ENCODE data around the gene WHRN.

The WHRN gene

GRCh38 chr9:114471157-114471556 is 34.1 kb downstream of the WHRN start:
- no peak for DNase-seq (ENCODE audit: low spot score)

GRCh38 chr9:114470581-114470980 is 34.7 kb downstream of the WHRN start:
- no peak for DNase-seq (ENCODE audit: low spot score)

- no peak for DNase-seq (ENCODE audit: low spot score)
Observed at GRCh38 chr9:114470121-114470520, 35.2 kb downstream of the WHRN start.

GRCh38 chr9:114469091-114469853 is 36.0 kb downstream of the WHRN start:
- DNase-seq (ENCODE audit: low spot score) = no peak

GRCh38 chr9:114467910-114468309 is 37.4 kb downstream of the WHRN start:
- no peak for DNase-seq (ENCODE audit: low spot score)

DNA sequence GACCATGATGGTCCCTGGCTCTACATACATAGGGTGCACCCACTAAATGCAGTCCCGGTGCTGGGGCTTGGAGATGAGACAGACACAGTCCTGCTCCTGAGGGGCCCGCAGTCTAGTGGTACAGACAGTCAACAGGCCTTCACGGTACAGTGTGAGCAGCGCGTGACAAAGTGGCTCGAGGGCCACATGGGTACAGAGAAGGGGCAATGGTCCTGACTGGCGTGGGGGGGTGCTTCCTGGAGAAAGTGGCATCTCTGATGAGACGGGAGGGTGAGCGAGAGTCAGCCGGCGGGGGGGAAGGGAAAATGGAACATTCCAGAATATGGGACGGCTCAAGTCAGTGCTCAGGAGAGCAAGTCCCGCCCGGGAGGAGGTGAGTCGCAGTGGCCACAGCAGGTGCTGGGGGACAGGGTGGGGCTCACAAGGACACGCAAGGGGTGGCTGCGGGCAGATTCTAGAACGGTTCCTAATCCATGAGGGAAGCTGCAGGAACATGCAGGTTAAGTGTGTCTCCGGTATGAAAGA is 38.0 kb downstream of the WHRN start:
- DNase-seq (ENCODE audit: low spot score) = no peak

GRCh38 chr9:114465906-114466900 is 39.1 kb downstream of the WHRN start:
- no peak for DNase-seq (ENCODE audit: low spot score)

GRCh38 chr9:114465417-114465816 is 39.9 kb downstream of the WHRN start:
- DNase-seq (ENCODE audit: low spot score) = no peak

GRCh38 chr9:114464281-114465051 is 40.8 kb downstream of the WHRN start:
- no peak for DNase-seq (ENCODE audit: low spot score)

DNA sequence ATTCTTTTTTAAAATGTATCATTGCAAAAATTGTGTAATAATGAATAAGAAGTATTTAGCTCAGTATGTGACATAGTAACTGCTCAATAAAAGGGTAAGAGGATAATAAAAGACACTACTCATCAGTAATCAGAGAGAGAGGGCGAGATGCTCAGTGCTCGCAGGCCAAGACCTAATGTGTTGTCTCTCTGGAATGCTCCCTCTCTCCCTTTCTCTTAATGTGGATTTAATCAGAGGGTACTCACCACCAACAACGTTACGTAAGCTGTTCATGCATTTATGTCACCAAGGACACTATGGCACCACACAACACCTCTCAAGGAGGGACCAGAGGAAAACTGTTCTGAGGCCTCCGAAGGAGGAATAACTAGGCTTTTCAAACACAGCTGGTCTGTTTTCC is 42.5 kb downstream of the WHRN start:
- DNase-seq (ENCODE audit: low spot score) = no peak

DNA sequence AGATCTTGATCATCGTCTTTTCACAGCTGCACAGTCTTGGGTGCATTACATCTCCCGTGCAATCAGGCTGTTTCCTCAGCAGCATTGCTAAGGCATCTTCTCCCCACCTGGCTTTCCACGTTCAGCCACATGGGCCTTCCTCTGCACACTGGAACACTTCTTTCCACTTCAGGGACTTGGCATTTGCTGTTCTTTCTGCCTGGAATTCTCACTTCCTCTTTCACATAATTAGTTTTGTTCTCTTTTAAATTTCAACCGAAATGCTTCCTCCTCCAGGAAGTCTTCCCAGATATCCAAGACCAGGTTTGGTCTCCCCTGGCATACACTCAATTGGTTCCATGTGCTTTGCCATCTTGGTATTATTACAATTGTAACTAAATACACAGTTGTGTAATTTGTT is 43.8 kb downstream of the WHRN start:
- no peak for DNase-seq (ENCODE audit: low spot score)

DNA sequence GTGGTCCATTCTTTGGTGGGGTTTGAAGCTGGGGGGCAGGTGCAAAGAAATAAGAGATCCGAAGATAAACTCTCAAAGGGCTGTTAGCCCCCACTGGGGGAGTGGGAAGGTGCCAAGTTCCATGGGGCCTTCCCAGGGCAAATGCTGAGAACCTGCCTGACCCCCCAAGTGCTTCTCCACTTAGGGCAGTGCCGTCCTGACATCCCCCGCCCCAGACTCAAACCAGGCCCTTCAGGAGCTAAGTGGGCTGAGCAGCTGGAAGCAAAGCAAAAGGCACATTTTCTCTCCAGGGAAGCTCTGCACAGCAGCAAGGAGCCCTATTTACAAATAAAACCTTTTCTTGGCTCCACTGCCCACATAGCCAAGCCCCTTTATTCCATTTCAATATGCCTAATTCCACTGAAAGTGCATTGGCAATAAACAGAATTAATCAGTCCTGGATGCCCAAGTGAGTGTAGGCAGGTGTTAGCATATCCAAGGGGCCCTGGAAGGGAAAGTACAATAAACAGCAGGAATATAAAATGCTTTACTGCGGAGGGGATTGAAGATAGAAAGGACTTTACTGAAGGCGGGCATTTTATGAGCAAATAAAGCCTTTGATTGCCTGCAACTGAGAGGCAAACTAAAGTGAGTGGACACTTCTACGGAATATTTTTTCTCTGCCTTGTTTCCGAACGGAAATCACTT is 44.6 kb downstream of the WHRN start:
- DNase-seq (ENCODE audit: low spot score) = no peak

GRCh38 chr9:114459464-114459863 is 45.8 kb downstream of the WHRN start:
- no peak for DNase-seq (ENCODE audit: low spot score)

DNA sequence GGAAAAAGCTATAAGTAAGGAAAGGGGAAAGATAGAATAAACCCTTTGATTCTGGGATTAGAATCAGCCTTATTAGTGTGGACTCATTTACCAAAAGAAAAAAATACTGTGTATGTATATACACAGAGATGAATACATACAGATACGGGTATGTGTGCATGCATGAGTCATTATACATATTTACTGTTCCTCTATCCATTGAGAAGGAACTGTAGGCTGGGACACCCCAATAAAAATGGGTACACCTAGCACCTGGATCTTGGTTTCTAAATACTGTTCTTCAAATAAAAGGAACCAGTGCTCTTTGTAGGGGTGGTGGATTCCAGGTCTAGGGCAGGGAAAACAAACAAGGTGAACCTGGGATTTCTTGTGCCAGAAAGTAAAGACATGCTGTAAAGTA is 48.3 kb downstream of the WHRN start:
- DNase-seq (ENCODE audit: low spot score) = no peak

GRCh38 chr9:114454652-114455051 is 50.6 kb downstream of the WHRN start:
- no peak for DNase-seq (ENCODE audit: low spot score)

GRCh38 chr9:114452219-114453165 is 52.8 kb downstream of the WHRN start:
- peak; percentile 21 for DNase-seq (ENCODE audit: low spot score)

DNA sequence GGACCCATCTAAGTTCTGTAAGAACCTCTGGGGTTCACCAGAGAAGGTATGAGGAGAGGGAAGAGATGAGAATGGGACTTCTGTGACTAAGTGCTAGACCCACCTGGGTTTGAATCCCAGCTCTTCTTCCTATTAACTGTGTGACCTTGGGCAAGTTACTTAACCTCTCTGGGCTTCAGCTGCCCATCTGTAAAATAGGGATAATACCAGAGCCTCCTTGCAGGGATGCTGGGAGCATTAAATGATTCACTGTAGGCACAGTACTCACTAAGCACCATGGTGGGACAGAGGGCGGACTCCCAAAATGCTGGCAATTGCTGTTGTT is 53.6 kb downstream of the WHRN start:
- no peak for DNase-seq (ENCODE audit: low spot score)

DNA sequence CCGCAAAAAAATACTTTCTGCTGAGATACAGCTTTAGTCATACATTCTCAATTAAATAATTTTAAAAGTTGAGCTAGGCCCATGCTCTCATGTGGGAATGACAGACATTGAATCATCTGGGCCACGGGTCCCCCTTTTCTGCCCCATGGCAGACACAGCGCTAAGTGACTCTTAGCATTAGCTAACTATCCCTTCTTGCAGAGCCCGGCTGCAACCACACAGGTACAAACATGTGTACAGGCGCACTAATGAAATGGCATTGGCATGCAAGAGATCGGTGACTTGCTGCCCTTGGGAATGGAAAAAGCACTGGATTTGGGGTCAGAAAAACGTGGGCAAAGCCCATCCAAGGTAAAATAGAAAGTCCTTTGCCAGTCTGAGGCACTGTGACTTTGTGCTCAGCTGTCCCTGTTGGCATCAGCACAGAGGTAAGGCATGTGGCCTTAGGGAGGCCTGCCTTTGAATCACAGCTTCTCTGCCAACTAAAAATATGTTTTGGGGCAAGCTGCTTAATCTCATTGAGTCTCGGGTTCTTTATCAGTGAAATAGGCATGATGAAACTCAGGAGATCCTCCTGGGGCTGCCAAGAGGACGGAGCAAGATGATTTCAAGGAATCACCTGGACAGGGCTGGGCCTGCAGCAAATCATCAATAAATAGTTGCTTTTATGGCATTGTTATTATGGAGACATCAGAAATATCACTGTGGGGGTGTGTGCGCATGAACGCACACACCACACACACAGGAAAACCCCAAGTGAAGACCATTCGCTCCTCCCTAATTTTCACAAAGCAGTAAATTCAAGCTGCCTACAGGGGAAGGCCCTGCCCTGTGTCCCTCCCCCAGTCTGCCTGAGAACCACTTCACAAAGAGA is 54.2 kb downstream of the WHRN start:
- peak; percentile 17 for DNase-seq (ENCODE audit: low spot score)

- no peak for DNase-seq (ENCODE audit: low spot score)
Observed at GRCh38 chr9:114450181-114450580, 55.1 kb downstream of the WHRN start.
